Chondrocyte (in vitro differentiated cells): ENCODE measurements around the gene FOXF1. TPM values are rescaled to one million over a fixed set of nuclear protein-coding genes. Genes with fewer than 3 reads are reported as not detected.

ENCODE experiments used
- DNase-seq: peaks from one replicate; pipeline ENCODE4 v3.0.0; 2021; ENCODE audit warnings: mixed read lengths, low spot score
- H3K27ac Mint-ChIP-seq: one replicate; pipeline ENCODE4 v1.8.0; 2021; ENCODE audit warnings: mild to moderate bottlenecking, moderate library complexity, mixed read lengths; ENCODE audit not compliant: unreplicated experiment
- H3K27me3 Mint-ChIP-seq: 2 replicates; pipeline ENCODE4 v1.8.0; 2021; ENCODE audit warnings: low read depth, mixed read lengths
- H3K36me3 Mint-ChIP-seq: 2 replicates; pipeline ENCODE4 v1.8.0; 2021; ENCODE audit warnings: low read depth, mixed read lengths
- H3K4me1 Mint-ChIP-seq: 2 replicates; pipeline ENCODE4 v1.8.0; 2021; ENCODE audit warnings: low read depth, mild to moderate bottlenecking, mixed read lengths
- H3K4me3 Mint-ChIP-seq: one replicate; pipeline ENCODE4 v1.8.0; 2021; ENCODE audit warnings: mild to moderate bottlenecking, moderate library complexity, mixed read lengths; ENCODE audit not compliant: unreplicated experiment
- H3K9me3 Mint-ChIP-seq: 2 replicates; pipeline ENCODE4 v1.8.0; 2021; ENCODE audit warnings: low read depth, mixed read lengths
- CTCF ChIP-seq: fragments of 200-600 bp; sonication (generic); IDR thresholded peaks from 2 replicates; pipeline ENCODE4 v1.5.0; 2021; ENCODE audit warnings: antibody characterized with exemption, mild to moderate bottlenecking, moderate library complexity
- total RNA-seq: library from RNA; stranded (reverse); gene quantifications from 3 replicates; pipeline ENCODE4 v1.2.1, GENCODE V29; 2021

The FOXF1 gene
- total RNA-seq, 1 donor from 2014 or later = not detected

DNA sequence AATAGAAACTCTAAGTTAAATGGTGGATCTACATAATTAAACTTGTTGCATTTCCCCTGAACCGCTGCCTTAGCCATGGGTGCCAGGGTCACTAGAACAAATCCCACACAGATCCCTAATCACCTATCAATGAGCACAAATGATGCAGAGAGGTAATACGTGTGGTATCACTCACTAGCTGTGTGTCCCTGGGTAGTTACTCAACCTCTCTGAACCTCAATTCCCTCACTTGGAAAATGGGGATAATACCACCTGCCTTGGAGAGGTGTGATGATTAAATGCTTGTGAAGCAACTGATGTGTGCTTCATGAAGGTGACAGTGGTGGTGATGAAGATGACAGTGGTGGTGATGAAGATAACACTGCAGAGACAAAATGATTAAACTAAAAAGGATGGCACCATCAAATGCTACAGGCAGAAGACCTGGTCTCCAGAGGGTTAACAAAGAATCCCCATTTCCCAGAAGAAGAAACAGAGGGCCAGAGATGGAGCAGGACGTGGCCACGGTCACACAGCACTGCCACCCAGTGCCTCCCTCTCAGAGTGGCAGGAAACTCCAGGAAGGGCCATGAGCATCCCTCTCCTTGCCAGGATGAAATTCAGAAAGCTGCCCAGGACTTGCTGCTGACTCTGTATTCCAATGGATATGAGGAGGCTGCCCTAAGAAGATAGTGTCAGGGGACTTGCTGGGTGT lies 17.9 kb upstream of the FOXF1 start:
- no peak for TF ChIP-seq CTCF
- Mint-ChIP-seq H3K9me3 (no peaks in the 10 kb centered on the region), H3K4me1 (no peaks in the 10 kb centered on the region), H3K36me3 (peaks cover 1% of the 10 kb centered on the region), H3K27me3 (peaks cover 89% of the 10 kb centered on the region), H3K4me3 (no peak overlapping the region), H3K27ac (no peak overlapping the region)
- DNase-seq = peak; percentile 19

DNA sequence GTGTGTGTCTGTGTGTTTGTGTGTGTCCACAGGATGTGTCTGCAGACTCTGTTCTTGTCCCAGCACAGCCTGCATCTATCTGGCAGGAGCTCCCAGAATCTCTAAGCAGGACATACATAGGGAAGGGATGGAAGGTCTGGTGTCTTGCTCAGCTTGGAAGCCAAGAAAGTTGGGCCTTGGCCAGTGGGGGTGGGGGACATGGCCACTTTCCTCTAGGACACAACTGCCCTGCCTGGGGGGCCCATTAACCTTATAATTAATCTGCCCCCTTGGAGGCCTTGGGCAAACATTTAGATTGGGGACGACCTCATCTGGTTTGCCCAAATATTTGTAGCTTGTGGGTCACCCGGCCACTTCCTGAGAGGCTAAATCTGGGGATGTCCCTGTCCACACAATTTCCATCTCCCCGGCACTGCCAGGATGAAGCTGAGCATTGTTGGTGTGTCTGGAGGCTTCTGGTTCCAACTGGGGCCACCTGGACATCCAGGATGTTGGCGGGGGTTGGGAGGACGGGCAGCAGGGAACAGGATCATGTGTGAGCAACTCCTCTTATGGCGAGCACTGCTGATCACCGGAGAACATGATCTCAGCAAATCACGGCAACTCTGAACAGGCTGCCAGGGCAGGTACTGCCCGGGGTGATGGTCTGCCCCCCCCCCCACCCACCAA lies 17.2 kb upstream of the FOXF1 start:
- H3K4me3 Mint-ChIP-seq = no peak overlapping the region
- TF ChIP-seq CTCF = no peak
- H3K27ac Mint-ChIP-seq = no peak overlapping the region
- H3K36me3 Mint-ChIP-seq = peaks cover 1% of the 10 kb centered on the region
- H3K27me3 Mint-ChIP-seq = peaks cover 86% of the 10 kb centered on the region
- H3K9me3 Mint-ChIP-seq = no peaks in the 10 kb centered on the region
- H3K4me1 Mint-ChIP-seq = peaks cover 1% of the 10 kb centered on the region
- DNase-seq = peak; percentile 36

DNA sequence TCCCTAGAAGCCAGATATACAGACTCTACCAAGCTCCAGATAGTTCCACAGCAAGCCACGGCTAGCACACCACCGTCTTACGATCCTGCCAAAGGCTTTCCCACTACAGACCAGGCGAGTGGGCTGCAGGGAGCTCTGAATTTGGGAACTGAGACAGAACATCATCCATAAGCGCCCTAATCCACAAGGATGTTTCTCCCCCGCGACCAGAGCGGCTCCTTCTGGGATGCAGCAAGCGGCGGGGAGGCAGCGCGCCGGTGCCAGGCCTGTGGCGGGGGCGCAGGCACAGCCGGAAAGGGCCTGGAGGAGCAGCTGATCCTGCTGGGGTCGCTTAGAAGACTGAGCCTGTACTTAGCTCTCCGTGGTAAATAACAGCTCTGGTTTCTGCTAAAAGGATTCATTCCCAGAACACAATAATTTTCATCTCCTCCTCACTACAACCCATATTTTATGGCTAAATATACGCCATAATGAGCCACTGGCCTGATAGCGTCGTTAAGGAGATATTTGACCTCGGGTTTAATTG lies 16.2 kb upstream of the FOXF1 start:
- Mint-ChIP-seq H3K36me3 (peaks cover 1% of the 10 kb centered on the region), H3K27me3 (peaks cover 81% of the 10 kb centered on the region), H3K9me3 (no peaks in the 10 kb centered on the region), H3K4me1 (peaks cover 5% of the 10 kb centered on the region), H3K4me3 (no peak overlapping the region), H3K27ac (no peak overlapping the region)
- no peak for TF ChIP-seq CTCF
- peak; percentile 43 for DNase-seq

GRCh38 chr16:86494565-86495356 lies 15.6 kb upstream of the FOXF1 start:
- H3K27me3 Mint-ChIP-seq = peaks cover 81% of the 10 kb centered on the region

More at GRCh38 chr16:86494565-86495356, 15.6 kb upstream of the FOXF1 start:
- H3K4me1 Mint-ChIP-seq = peaks cover 8% of the 10 kb centered on the region
- no peaks in the 10 kb centered on the region for H3K9me3 Mint-ChIP-seq
- H3K36me3 Mint-ChIP-seq = peaks cover 1% of the 10 kb centered on the region
- H3K4me3 Mint-ChIP-seq = no peak overlapping the region
- peak; percentile 72 for DNase-seq
- no peak overlapping the region for H3K27ac Mint-ChIP-seq
- no peak for TF ChIP-seq CTCF
